OCI-LY1 (cell line): Measurements from ENCODE around the gene LRRC66.

Experiments used
- H2AFZ ChIP-seq: fragments of 200-600 bp; sonication (generic), shearing (Covaris generic); 2 replicates; pipeline ENCODE4 v1.6.0; 2014; ENCODE audit warnings: antibody characterized with exemption, mild to moderate bottlenecking, low read length
- H3F3A ChIP-seq: fragments of 200-600 bp; sonication (generic), shearing (Covaris generic); 2 replicates; pipeline ENCODE4 v1.6.0; 2014; ENCODE audit warnings: mild to moderate bottlenecking, antibody characterized with exemption, low read length, moderate library complexity; ENCODE audit not compliant: insufficient read depth
- H3K27ac ChIP-seq: fragments of 200-600 bp; sonication (generic); 2 replicates; pipeline ENCODE4 v1.5.1; 2014; ENCODE audit warnings: low read length, mixed run types, mild to moderate bottlenecking, low read depth; ENCODE audit not compliant: poor library complexity, severe bottlenecking
- H3K27me3 ChIP-seq: fragments of 200-600 bp; sonication (generic); 2 replicates; pipeline ENCODE4 v1.6.0; 2014; ENCODE audit warnings: antibody characterized with exemption, mild to moderate bottlenecking, low read length, moderate library complexity; ENCODE audit not compliant: insufficient read depth
- H3K36me3 ChIP-seq: fragments of 200-600 bp; sonication (generic); 2 replicates; pipeline ENCODE4 v1.6.1; 2014; ENCODE audit warnings: mild to moderate bottlenecking, antibody characterized with exemption, low read length, moderate library complexity, mixed read lengths; ENCODE audit not compliant: insufficient read depth
- H3K4me1 ChIP-seq: fragments of 200-600 bp; sonication (generic); 2 replicates; pipeline ENCODE4 v1.5.1; 2014; ENCODE audit warnings: mild to moderate bottlenecking, low read length, moderate library complexity; ENCODE audit not compliant: insufficient read depth, severe bottlenecking
- H3K4me2 ChIP-seq: fragments of 200-600 bp; sonication (generic), shearing (Covaris generic); 2 replicates; pipeline ENCODE4 v1.6.1; 2014; ENCODE audit warnings: low read length
- H3K4me3 ChIP-seq: fragments of 200-600 bp; sonication (generic); 2 replicates; pipeline ENCODE4 v1.5.1; 2014; ENCODE audit warnings: low read length, low read depth, mild to moderate bottlenecking, mixed read lengths; ENCODE audit not compliant: poor library complexity, severe bottlenecking
- H3K79me2 ChIP-seq: fragments of 200-600 bp; shearing (Covaris generic); 2 replicates; pipeline ENCODE4 v1.6.1; 2016; ENCODE audit warnings: mixed run types, low read length, mixed read lengths; ENCODE audit not compliant: insufficient read depth
- H3K9ac ChIP-seq: fragments of 200-600 bp; sonication (generic), shearing (Covaris generic); 2 replicates; pipeline ENCODE4 v1.6.1; 2014; ENCODE audit warnings: mild to moderate bottlenecking, low read length, mixed read lengths
- H3K9me2 ChIP-seq: fragments of 200-600 bp; sonication (generic), shearing (Covaris generic); 2 replicates; pipeline ENCODE4 v1.6.1; 2014; ENCODE audit warnings: low read depth, mild to moderate bottlenecking, low read length, mixed read lengths
- H3K9me3 ChIP-seq: fragments of 200-600 bp; shearing (Covaris generic); 2 replicates; pipeline ENCODE4 v1.6.1; 2014; ENCODE audit warnings: low read length, mixed read lengths
- H4K20me1 ChIP-seq: fragments of 200-600 bp; sonication (generic), shearing (Covaris generic); 2 replicates; pipeline ENCODE4 v1.6.0; 2016; ENCODE audit warnings: mild to moderate bottlenecking, low read length; ENCODE audit not compliant: insufficient read depth
- CTCF ChIP-seq: fragments of 200-600 bp; sonication (generic), shearing (Covaris generic); IDR thresholded peaks from 2 replicates; pipeline ENCODE4 v1.5.1; 2017; ENCODE audit warnings: mild to moderate bottlenecking, antibody characterized with exemption, low read length, moderate library complexity, mixed read lengths
- EZH2 ChIP-seq: fragments of 200-600 bp; sonication (generic), shearing (Covaris generic); IDR thresholded peaks from 2 replicates; pipeline ENCODE4 v1.8.0; 2017; ENCODE audit warnings: borderline replicate concordance, mixed run types, mild to moderate bottlenecking, antibody characterized with exemption, low read length, moderate library complexity, mixed read lengths

LRRC66 gene

GRCh38 chr4:52019936-52020657 lies at the start of gene LRRC66:
Gene LRRC66, minus strand, starts transcription at chr4:52020363. Its CDS starts 2,750 bp downstream, at chr4:52017613.
- no peaks in the 10 kb centered on the region for H3K4me1 ChIP-seq
- H3K9me2 ChIP-seq, result no peaks in the 10 kb centered on the region
- no peaks in the 10 kb centered on the region for H3K27me3 ChIP-seq
- TF ChIP-seq CTCF, result no peak
- no peak for TF ChIP-seq EZH2
- H3K9ac ChIP-seq, result no peak within 1 kb of the TSS
- no peaks in the 10 kb centered on the region for H3F3A ChIP-seq
- H3K79me2 ChIP-seq, result no peaks in the 10 kb centered on the region
- no peak within 1 kb of the TSS for H3K4me3 ChIP-seq
- no peak within 1 kb of the TSS for H3K4me2 ChIP-seq
- no peak within 1 kb of the TSS for H3K27ac ChIP-seq
- no peaks in the 10 kb centered on the region for H3K9me3 ChIP-seq
- H2AFZ ChIP-seq, result no peak within 1 kb of the TSS
- H4K20me1 ChIP-seq, result no peaks in the 10 kb centered on the region
- H3K36me3 ChIP-seq, result peaks cover 15% of the 10 kb centered on the region

GRCh38 chr4:52069571-52069970 lies 49.4 kb upstream of the LRRC66 start:
- Histone ChIP-seq H3K27ac (no peak overlapping the region), H3K9me3 (no peaks in the 10 kb centered on the region), H2AFZ (no peak overlapping the region), H3K9me2 (no peaks in the 10 kb centered on the region), H3K27me3 (no peaks in the 10 kb centered on the region), H3F3A (no peaks in the 10 kb centered on the region), H3K9ac (no peak overlapping the region), H3K36me3 (no peaks in the 10 kb centered on the region), H4K20me1 (no peaks in the 10 kb centered on the region), H3K79me2 (no peaks in the 10 kb centered on the region), H3K4me3 (no peak overlapping the region), H3K4me1 (no peaks in the 10 kb centered on the region), H3K4me2 (no peak overlapping the region)
- TF ChIP-seq EZH2 (no peak), CTCF (no peak)

- H3K27ac ChIP-seq, result no peak overlapping the region
Observed at GRCh38 chr4:52059372-52059771, 39.2 kb upstream of the LRRC66 start.

More at GRCh38 chr4:52059372-52059771, 39.2 kb upstream of the LRRC66 start:
- Histone ChIP-seq H3K4me3 (no peak overlapping the region), H3K4me2 (no peak overlapping the region), H3K9me3 (no peaks in the 10 kb centered on the region), H3K36me3 (no peaks in the 10 kb centered on the region), H3K27me3 (no peaks in the 10 kb centered on the region), H3K79me2 (no peaks in the 10 kb centered on the region), H3K4me1 (no peaks in the 10 kb centered on the region), H4K20me1 (no peaks in the 10 kb centered on the region), H3K9me2 (no peaks in the 10 kb centered on the region), H2AFZ (no peak overlapping the region), H3F3A (no peaks in the 10 kb centered on the region), H3K9ac (no peak overlapping the region)
- TF ChIP-seq CTCF (no peak), EZH2 (no peak)
